DMS79 treated with DMSO at 0.1 percent for 48 hours (cell line): ENCODE measurements around the gene CCDC40.
"Not testable (repeated sequence)": the region's sequence is repeated elsewhere in the genome, so short reads cannot be mapped to it uniquely, and the experiment has no call there.

ENCODE experiments used
- DNase-seq: peaks from one replicate; lab custom pipeline; 2025; lab: John Stamatoyannopoulos, UW

The CCDC40 gene

GRCh38 chr17:80021600-80021999, 14.8 kb upstream of the CCDC40 start:
- DNase-seq = no peak

- no peak for DNase-seq
Observed at GRCh38 chr17:80023481-80024205, 12.8 kb upstream of the CCDC40 start.

GRCh38 chr17:80024206-80024972, 12.1 kb upstream of the CCDC40 start:
- no peak for DNase-seq

GRCh38 chr17:80025140-80025539, 11.3 kb upstream of the CCDC40 start:
- no peak for DNase-seq

GRCh38 chr17:80025796-80026195, 10.6 kb upstream of the CCDC40 start:
- peak; percentile 2 for DNase-seq

GRCh38 chr17:80026359-80027042, 9.9 kb upstream of the CCDC40 start:
- DNase-seq = peak; percentile 9

- DNase-seq = no peak
Observed at GRCh38 chr17:80027043-80027435, 9.4 kb upstream of the CCDC40 start.

GRCh38 chr17:80028030-80028429, 8.4 kb upstream of the CCDC40 start:
- DNase-seq = peak; percentile 67

- DNase-seq = peak; percentile 53
Observed at GRCh38 chr17:80029258-80029974, 7.0 kb upstream of the CCDC40 start.

GRCh38 chr17:80030730-80031410, 5.6 kb upstream of the CCDC40 start:
- DNase-seq = peak; percentile 56

GRCh38 chr17:80031691-80032430, 4.6 kb upstream of the CCDC40 start:
- no peak for DNase-seq

GRCh38 chr17:80032614-80033171, 3.7 kb upstream of the CCDC40 start:
- no peak for DNase-seq

- DNase-seq = no peak
Observed at GRCh38 chr17:80033840-80034239, 2.6 kb upstream of the CCDC40 start.

GRCh38 chr17:80034791-80035686, 1.4 kb upstream of the CCDC40 start:
- peak; percentile 19 for DNase-seq

- DNase-seq = no peak
Observed at GRCh38 chr17:80035687-80035936, 830 bp upstream of the CCDC40 start, which contains the start of gene TBC1D16. TSS of gene TBC1D16 (minus strand) at chr17:80035872. CDS start at chr17:80013547, 22,325 bp downstream.

GRCh38 chr17:80036715-80037477, 454 bp downstream of the CCDC40 start:
- peak; percentile 37 for DNase-seq

- DNase-seq = no peak
Observed at GRCh38 chr17:80043963-80044362, 7.5 kb downstream of the CCDC40 start.

GRCh38 chr17:80045703-80046102, 9.3 kb downstream of the CCDC40 start:
- DNase-seq = peak; percentile 25

- not testable (repeated sequence) for DNase-seq
Observed at GRCh38 chr17:80046709-80047108, 10.3 kb downstream of the CCDC40 start.
